Right renal cortex interstitium (tissue), 3 donors: ENCODE measurements around the gene PHTF2. TPM values are rescaled to one million over a fixed set of nuclear protein-coding genes. Genes with fewer than 3 reads are reported as not detected.
"Not testable (repeated sequence)": the region's sequence is repeated elsewhere in the genome, so short reads cannot be mapped to it uniquely, and the experiment has no call there.

Experiments
- DNase-seq, 3 donors: peaks; one replicate each; pipeline ENCODE4 v3.0.0-alpha.2; 2013; ENCODE audit warnings: low read depth in 3 of 3, low spot score in 2 of 3
- polyA plus RNA-seq, 3 donors: library from polyadenylated mRNA; unstranded; fragments of 120-200 nt; gene quantifications; one replicate each; pipeline ENCODE4 v1.2.1, GENCODE V29; 2013; ENCODE audit not compliant: insufficient read length in 3 of 3

Gene PHTF2
- polyA plus RNA-seq, 3 donors = 22.2 to 28.8 (median 25.9) TPM

DNA sequence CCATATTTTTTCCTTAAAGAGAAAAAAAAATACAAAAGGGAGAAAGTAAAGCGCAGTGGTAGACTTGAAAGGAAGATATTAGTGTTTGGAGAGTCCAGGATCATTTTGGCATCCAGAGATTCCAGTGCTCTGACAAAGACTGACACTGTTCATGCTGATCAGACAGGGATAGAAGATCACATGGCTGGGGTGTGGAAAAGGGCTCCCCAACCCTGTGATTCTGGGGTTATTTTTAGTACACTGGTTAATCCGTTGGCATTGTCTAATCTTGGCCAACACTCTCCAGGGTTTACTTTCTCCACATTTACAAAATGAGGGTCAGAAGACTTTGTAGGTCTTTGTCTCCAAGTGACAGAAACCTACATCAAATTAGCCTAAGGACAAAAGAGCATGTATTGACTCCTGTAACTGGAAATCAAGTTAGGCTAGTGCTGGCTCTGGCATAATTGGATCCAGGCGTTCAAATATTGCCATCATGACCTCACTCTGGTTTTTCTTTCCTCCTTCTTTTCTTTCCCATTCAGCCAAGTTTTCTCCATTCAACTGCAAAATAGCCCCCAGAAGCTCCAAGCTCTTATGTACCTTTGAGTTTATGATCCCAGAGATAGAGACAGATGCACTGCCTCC lies 181.6 kb downstream of the PHTF2 start:
- DNase-seq = no peak

DNA sequence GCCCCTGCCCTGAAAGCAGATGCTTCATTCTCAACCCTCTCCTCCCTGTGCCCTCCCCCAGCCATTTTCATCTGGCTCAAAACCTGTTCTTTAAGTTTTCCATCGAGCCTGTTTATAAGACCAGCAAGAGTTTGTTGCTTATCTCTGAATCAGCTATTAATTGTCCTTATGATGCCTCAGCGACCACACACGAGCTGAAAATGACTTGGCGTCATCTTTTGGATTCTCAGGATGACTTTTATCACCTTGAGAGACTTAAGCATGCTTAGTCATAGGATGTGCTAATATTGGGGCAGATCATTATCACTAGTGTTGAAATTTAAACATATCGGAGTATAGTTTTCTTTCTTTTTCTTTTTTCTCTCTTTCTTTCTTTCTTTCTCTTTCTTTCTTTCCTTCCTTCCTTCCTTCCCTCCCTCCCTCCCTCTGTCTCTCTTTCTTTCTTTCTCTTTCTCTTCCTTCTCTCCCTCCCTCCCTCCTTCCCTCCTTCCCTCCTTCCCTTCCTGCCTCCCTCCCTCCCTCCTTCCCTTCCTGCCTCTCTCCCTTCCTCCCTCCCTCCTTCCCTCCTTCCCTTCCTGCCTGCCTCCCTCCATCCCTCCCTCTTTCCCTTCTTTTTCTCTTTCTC lies 184.5 kb downstream of the PHTF2 start:
- no peak for DNase-seq

DNA sequence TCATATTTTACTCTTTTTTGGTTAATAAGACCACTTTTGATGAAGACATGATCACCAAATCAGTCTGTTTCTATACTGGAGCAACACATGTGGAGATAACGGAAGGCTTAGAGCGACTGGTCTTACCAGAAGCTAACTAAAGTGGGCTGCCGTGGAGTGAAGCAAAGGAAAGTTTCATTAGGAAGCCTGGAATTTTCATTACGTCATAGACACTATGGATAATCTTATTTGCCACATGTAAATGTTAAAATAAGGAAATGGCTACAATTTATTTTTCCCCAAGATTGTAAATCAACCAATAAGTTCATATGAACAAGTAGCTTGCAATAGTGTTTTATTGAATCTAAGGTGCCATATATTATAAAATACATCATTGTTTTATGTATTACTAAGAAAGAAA lies 185.4 kb downstream of the PHTF2 start:
- no peak for DNase-seq

- no peak for DNase-seq
These were observed 186.8 kb downstream of the PHTF2 start for GRCh38 chr7:77985232-77985973.

DNA sequence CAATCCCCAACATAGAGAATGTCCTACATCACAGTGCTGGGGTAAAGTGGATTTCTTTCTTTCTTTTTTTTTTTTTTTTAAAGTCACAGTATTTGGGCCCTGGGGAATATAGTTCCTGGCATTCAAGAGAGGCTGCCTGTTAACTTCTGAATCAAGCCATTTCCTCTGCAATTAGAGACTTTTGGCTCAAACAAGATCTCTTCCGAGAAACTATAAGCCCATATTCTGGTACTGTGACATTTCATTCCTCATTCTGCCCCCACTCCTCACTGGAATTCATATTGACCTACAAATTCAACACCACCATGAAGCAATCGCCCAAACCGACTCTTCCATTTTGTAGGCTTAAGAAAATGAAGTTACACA lies 187.4 kb downstream of the PHTF2 start:
- no peak for DNase-seq

- DNase-seq = no peak
These were observed 191.5 kb downstream of the PHTF2 start for GRCh38 chr7:77989981-77990566.

DNA sequence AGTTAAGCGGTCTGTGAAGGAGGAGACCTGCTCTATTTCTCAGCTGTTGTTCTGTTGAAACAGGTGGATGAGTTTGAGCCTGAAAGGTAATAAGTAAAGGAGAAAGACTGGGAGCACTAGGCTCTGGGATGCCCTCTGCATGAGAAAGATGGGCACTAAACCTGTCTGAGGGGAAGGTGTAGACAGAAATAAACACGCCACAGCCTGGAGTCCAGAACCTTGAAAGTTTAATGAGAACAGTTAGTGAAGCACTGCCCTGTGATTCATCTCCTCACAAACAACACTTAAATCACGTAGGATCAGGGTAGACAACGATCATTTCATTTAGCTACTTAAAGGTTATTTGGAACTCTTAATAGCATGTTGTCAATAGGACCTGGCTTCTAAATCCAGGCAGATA lies 193.1 kb downstream of the PHTF2 start:
- no peak for DNase-seq

DNA sequence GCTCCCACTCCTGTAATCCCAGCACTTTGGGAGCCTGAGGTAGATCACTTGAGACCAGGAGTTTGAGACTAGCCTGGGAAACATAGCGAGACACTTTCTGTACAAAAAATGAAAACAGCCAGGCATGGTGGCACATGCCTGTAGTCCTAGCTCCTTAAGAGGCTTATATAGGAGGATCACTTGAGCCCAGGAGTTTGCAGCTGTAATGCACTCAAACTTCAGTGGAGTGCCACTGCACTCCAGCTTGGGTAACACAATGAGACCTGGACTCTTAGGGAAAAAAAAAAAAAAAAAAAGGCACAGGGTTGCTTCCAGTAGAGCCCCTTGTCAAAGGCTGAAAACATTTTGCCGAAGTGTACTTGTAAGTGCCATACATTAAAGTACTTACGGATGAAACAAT lies 195.3 kb downstream of the PHTF2 start:
- DNase-seq = no peak

DNA sequence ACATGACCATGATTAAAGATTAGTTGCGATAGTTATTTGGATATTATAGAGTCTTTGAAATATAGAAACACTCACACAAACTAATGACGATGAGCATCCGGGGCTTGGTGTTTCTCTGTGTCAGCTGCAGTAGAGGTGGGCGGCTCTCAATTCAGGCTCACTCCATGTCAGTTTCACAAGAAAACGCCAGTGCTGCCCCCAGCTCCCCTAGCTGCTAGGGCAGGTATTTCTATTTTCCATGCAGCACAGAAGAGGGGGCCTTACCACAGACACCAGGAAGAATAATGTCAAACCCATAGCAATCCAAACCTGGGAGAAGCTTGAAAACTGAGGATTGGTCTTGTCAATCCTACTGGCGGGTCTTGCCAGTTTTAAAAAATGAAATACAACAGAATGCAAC lies 197.1 kb downstream of the PHTF2 start:
- no peak for DNase-seq

- DNase-seq = not testable (repeated sequence)
These were observed 200.6 kb downstream of the PHTF2 start for GRCh38 chr7:77999168-77999567.

- no peak for DNase-seq
These were observed 203.4 kb downstream of the PHTF2 start for GRCh38 chr7:78002021-78002420.

- DNase-seq = no peak
These were observed 204.1 kb downstream of the PHTF2 start for GRCh38 chr7:78002715-78003114.

- no peak for DNase-seq
These were observed 207.6 kb downstream of the PHTF2 start for GRCh38 chr7:78006063-78006755.

Other genes starting within 250 kb of the PHTF2 start
- 10 to 100 TPM; 31.5 to 33.5 (median 33.5) TPM for gene RSBN1L, start 102.3 kb upstream of the PHTF2 start, polyA plus RNA-seq
- 10 to 100 TPM; 31.6 to 32.5 (median 31.8) TPM for gene TMEM60, start 339 bp upstream of the PHTF2 start, polyA plus RNA-seq